ENCODE results near the gene MYO9B.

- TF ChIP-seq CTCF (conservative IDR thresholded peaks at IDR 0.05; ENCODE audit: low read depth, low read length) (no peak), EZH2 (IDR thresholded peaks at IDR 0.05; ENCODE audit: borderline replicate concordance, low read depth, low read length, poor library complexity, severe bottlenecking) (no peak)
These were observed 20.8 kb upstream of the MYO9B start for GRCh38 chr19:17054746-17055145.

Measured in A673 (cell line).